ENCODE measurements around the gene IMPA2. TPM values are rescaled to one million over a fixed set of nuclear protein-coding genes. Genes with fewer than 3 reads are reported as not detected.
"Not testable (repeated sequence)": the region's sequence is repeated elsewhere in the genome, so short reads cannot be mapped to it uniquely, and the experiment has no call there.

Gene IMPA2
- total RNA-seq, 1 donor from 2014 or later, result 6.1 TPM

- DNase-seq, result no peak
Observed at GRCh38 chr18:12029786-12030584, 48.7 kb downstream of the IMPA2 start.

DNA sequence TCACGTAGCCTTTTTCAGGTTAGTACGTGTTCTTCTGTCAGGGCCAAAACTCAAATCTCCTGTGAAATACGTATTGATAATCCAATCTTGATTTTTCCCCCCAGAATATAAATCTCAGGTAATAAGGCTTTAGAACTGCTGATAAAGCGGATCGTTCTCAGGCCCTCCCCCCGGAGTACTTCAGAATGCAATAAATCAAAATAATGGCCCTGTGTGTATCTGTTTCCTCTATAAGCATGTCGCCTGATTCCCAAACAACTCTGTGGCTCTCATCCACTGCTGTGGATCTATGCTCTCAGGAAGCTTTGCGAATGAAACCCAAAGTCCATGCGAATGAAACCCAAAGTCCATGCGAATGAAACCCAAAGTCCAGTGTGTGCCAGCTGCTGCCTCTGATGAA is 49.4 kb downstream of the IMPA2 start:
- DNase-seq, result no peak

GRCh38 chr18:12031181-12031580 is 49.9 kb downstream of the IMPA2 start:
- DNase-seq, result no peak

GRCh38 chr18:12031846-12032245 is 50.5 kb downstream of the IMPA2 start:
- no peak for DNase-seq

GRCh38 chr18:12032786-12033642 is 51.7 kb downstream of the IMPA2 start:
- DNase-seq, result no peak

DNA sequence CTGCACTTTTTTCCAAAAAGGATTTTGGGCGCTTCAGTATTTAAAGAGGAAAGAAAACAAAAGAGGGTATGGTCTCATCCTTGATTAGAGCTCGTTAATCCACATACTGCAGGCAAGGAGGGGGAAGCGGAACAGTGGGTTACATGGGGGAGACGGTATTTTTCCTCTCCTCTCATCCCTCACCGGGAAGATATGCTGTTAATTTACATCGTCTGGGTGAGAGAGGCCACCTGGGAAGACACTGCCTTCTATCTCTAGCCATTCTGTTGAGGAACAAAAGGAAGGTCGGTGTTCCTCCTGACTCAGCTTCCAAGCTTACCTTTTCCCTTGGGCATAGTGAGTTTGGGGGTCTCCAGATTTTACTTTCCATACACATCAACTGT is 52.3 kb downstream of the IMPA2 start:
- no peak for DNase-seq

- no peak for DNase-seq
Observed at GRCh38 chr18:12034241-12035100, 53.2 kb downstream of the IMPA2 start.

GRCh38 chr18:12035481-12035880 is 54.2 kb downstream of the IMPA2 start:
- no peak for DNase-seq

- no peak for DNase-seq
Observed at GRCh38 chr18:12036201-12036751, 55.0 kb downstream of the IMPA2 start.

DNA sequence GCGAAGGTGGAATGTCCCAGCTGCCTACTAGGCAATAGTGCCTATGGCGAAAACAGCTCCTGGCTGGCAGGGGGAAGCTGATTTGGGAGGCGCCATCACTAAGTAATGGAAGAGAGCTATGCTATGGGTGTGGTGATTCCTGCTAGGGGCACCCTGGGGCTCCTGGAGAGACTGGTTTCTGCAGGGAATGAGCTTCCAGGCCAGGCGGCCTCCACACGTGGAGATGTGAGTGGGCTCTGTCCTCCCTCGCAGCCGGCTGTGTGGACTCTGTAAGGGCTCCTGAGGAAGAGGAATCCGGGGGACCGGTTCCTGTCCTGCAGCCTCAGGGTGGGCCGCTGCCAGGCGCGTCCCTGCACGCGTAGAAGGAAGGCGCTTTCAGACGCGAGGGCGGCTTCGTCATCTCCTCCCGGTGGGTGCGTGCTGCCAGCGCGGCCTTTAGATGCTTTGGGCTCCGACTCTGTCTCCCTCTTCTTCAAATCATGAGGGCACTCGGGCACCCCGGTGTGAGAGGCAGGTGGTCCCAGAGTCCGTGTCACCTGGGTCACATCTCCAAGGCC is 56.9 kb downstream of the IMPA2 start:
- no peak for DNase-seq

DNA sequence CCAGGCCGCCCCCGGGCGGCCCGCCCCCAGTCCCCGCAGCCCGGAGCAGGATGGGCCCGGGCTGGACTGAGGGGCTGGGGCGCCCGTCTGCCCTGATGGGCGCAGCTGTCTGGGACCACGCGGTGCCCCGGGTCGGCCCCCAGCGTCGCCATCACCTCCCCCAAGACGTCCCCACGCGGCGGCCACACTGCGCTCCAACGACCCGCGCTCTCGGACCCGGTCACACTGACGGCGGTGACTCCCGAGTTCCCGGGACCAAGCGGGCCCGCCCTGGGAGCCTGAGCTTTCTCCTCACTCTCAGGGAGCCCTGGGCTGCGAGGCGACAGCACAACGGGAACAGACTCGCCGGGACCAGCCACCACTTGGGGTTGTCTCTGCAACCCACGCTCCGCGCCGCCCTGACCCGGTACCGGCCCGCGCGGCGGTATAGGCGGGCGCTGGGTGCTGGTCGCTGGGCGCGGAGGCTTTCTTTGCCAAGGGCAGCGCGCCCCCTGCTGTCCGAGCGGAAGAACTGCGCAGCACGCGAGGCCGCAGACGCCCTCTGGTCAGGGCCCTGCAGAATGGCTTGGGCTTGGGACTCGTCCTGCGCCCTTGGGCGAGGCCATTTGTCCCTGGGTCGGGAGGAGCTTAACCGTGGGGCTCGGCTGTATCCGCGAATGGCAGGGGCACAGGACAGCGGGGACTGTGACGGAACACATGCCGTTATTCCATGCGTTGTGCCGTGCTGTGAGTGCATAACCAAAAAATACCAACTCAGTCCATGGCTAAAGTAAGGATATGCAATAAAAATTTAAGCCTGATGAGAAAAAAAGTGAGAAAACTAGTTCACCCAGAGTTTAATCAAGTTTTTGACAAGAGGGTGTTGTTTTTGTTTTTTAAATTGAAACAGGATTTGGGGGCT is 57.6 kb downstream of the IMPA2 start:
- DNase-seq, result peak; percentile 57

DNA sequence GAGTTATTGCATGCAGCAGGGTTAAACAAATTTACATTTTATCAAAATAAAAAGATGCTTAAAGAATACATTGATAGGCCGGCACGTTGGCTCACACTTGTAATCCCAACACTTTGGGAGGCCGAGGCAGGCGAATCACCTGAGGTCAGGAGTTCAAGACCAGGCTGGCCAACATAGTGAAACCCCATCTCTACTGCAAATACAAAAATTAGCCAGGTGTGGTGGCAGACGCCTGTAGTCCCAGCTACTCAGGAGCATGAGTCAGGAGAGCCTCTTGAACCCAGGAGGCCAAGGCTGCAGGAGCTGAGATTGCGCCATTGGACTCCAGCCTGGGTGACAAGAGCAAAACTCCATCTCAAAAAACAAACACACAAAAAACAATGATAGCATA is 58.2 kb downstream of the IMPA2 start:
- DNase-seq, result not testable (repeated sequence)

DNA sequence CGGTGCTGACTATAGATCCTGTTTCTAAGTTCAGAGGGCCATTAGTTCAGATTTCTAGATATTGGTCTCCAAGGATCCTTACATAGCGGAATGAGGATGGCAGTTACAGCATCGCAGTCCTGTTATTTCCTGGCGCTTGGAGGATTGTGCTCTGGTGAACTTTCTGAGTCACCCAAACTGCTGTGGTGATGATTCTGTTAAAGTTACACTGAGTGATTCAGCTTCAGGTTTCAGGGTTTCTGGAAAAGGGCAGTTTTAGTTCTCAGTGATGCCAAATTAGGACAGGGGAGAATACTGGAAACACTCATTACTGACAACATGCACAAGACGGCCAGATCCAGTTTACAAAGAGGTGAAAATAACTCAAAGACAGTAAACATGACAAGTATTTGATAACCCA is 60.3 kb downstream of the IMPA2 start:
- DNase-seq, result no peak

GRCh38 chr18:12043811-12044210 is 62.5 kb downstream of the IMPA2 start:
- no peak for DNase-seq

DNA sequence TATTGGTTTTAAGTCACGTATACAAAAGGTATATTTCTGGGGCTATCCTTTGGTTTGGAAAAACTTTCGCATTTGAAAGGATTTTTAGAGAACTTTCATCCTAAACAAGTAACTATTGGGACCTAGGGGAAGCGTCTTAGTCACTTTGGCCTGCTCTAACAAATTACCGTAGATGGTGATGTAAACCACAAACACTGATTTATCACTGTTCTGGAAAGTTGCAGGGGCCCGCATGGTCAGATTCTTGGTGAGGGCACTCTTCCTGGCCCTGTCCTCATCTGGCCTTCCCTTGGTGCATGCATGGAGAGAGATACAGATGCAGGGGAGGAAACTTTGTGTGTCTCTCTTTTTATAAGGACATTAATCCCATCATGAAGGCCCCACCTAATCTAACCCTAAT is 63.3 kb downstream of the IMPA2 start:
- DNase-seq, result no peak

- no peak for DNase-seq
Observed at GRCh38 chr18:12046046-12046750, 64.9 kb downstream of the IMPA2 start.

DNA sequence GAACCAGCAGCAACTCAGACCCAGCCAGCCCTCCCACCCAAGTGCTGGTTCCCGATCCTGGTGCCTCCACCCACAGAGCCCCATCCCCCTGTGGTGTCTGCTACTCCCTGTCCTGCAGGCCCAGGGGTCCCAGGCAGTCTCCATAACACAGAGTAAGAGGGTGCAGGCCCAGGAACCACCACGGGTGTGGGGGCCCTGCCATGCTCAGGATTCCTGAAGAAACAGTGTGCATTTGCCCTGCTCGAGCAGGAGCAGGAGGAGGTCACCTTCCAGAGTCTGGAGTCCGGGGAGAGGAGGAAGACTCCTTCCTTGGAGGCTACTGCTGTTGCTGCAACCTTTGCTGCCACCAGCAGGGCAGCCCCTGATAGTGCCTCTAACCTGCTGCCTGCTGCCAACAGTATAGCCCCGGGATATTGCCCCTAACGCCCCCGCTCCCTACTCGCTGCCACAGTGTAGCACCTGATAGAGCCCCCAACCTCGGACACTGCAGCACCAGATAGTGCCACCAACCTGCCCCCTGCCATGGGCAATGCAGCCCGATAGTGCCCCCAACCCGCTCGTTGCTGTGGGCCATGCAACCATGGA is 65.5 kb downstream of the IMPA2 start:
- DNase-seq, result no peak

GRCh38 chr18:12048010-12048826 is 66.9 kb downstream of the IMPA2 start:
- peak; percentile 22 for DNase-seq

- no peak for DNase-seq
Observed at GRCh38 chr18:12048827-12049175, 67.5 kb downstream of the IMPA2 start.
